Testis (tissue), 2 donors: Measurements from ENCODE around the gene FRMD6.

ENCODE experiments used
- CTCF ChIP-seq, 3 experiments: fragments of 450-650 bp in 2 of 3; fragments of 200-600 bp in 1 of 3; sonication (generic) in 1 of 3; IDR thresholded peaks; one replicate each; pipeline ENCODE4 v1.5.1; 2016 to 2019; ENCODE audit warnings: antibody characterized with exemption in 3 of 3, mild to moderate bottlenecking in 2 of 3, moderate library complexity in 1 of 3
- POLR2A ChIP-seq: fragments of 450-650 bp; IDR thresholded peaks from one replicate; pipeline ENCODE4 v1.6.1; 2017; ENCODE audit warnings: antibody characterized with exemption, mild to moderate bottlenecking, moderate library complexity

DNA sequence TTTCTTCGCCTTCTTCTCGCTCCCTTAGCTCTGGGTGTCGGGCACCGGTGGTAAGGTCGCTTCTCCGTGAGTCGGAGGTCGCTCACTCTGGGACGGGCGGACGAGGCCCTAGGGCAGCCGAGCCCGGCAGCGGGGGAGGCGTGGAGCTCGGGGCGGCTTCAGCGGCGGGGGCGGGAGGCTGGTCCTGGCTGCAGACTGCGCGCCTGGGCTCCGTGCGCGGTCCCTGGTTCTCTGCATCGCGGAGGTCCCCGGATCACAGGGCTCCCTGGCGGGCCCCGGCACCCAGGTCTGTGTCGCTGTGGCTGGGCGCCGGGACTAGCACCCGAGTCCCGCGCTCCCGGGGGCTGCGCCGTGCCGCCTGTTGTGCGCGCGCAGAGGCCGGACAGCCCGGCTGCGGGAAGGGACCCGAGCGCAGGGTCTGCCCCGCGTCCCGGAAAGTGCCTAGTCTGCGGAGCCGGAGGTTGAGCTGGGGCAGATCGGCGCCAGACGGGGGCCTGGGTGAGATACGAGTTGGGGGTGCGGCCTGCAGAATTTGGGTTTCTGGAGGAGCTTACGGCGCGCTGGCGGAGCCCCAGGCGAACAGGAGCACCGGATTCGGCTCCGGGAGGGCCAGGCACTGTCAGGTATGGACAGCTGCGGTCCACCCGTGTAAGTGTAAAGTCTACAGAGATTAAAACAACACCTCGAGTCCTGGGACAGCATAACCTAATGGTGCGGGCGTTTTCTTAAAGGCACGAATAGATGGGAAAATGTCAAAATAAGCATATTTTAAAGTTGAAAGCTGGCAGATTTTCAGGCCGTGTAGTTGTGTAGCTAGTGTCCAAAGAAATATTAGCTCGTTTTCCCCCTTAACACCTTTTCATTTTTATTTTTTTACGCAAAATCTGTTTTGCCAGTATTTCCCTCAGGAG, 713 bp downstream of the FRMD6 start:
- TF ChIP-seq POLR2A: no peak
- TF ChIP-seq CTCF (IDR thresholded peaks at IDR 0.05): no peak
